Measurements from ENCODE around the gene NAIF1. TPM values are rescaled to one million over a fixed set of nuclear protein-coding genes. Genes with fewer than 3 reads are reported as not detected.

Gene NAIF1
- total and polyA plus RNA-seq, 9 donors, result 4.1 to 10.9 (median 6.6) TPM

GRCh38 chr9:128027705-128028104 is 39.4 kb downstream of the NAIF1 start:
- no peak for DNase-seq
- no peaks in the 10 kb centered on the region for H3K9me3 ChIP-seq
- WGBS, 3 donors, result 76 to 90% (median 82%) methylated on average over 4 of the region's 4 CpGs
- TF ChIP-seq CTCF (IDR thresholded peaks at IDR 0.05) (no peak), EP300 (IDR thresholded peaks at IDR 0.05) (no peak), POLR2A (IDR thresholded peaks at IDR 0.05) (no peak)
- no peaks in the 10 kb centered on the region for H3K36me3 ChIP-seq
- no peaks in the 10 kb centered on the region for H3K4me1 ChIP-seq (ENCODE audit: insufficient read depth)
- intact Hi-C loops (cut with DNase I), result no loop called here
- H3K27ac ChIP-seq, result no peak overlapping the region
- no peaks in the 10 kb centered on the region for H3K27me3 ChIP-seq
- no peak overlapping the region for H3K4me3 ChIP-seq

- Histone ChIP-seq H3K36me3 (no peaks in the 10 kb centered on the region), H3K27me3 (no peaks in the 10 kb centered on the region), H3K4me1 (ENCODE audit: insufficient read depth) (no peaks in the 10 kb centered on the region), H3K27ac (no peak overlapping the region), H3K4me3 (no peak overlapping the region), H3K9me3 (no peaks in the 10 kb centered on the region)
- no peak for TF ChIP-seq POLR2A (IDR thresholded peaks at IDR 0.05)
- no peak for TF ChIP-seq CTCF (IDR thresholded peaks at IDR 0.05)
- no peak for TF ChIP-seq EP300 (IDR thresholded peaks at IDR 0.05)
- DNase-seq, result no peak
- WGBS, 3 donors, result 37 to 56% (median 39%) methylated on average over 11 of the region's 11 CpGs
- intact Hi-C loops (cut with DNase I), result no loop called here
Observed at GRCh38 chr9:128026773-128027541, 40.2 kb downstream of the NAIF1 start.

GRCh38 chr9:128026255-128026772 is 40.8 kb downstream of the NAIF1 start:
- intact Hi-C loops (cut with DNase I), result no loop called here
- WGBS, 3 donors, result 86 to 94% (median 88%) methylated on average over 12 of the region's 12 CpGs
- no peak overlapping the region for H3K4me3 ChIP-seq
- TF ChIP-seq CTCF (IDR thresholded peaks at IDR 0.05), result no peak
- no peak for TF ChIP-seq POLR2A (IDR thresholded peaks at IDR 0.05)
- TF ChIP-seq EP300 (IDR thresholded peaks at IDR 0.05), result no peak
- H3K27ac ChIP-seq, result no peak overlapping the region
- no peaks in the 10 kb centered on the region for H3K4me1 ChIP-seq (ENCODE audit: insufficient read depth)
- no peaks in the 10 kb centered on the region for H3K9me3 ChIP-seq
- H3K27me3 ChIP-seq, result no peaks in the 10 kb centered on the region
- no peak for DNase-seq
- no peaks in the 10 kb centered on the region for H3K36me3 ChIP-seq

GRCh38 chr9:128025736-128026135 is 41.4 kb downstream of the NAIF1 start:
- Histone ChIP-seq H3K4me1 (ENCODE audit: insufficient read depth) (no peaks in the 10 kb centered on the region), H3K27me3 (no peaks in the 10 kb centered on the region), H3K9me3 (no peaks in the 10 kb centered on the region), H3K36me3 (no peaks in the 10 kb centered on the region), H3K4me3 (no peak overlapping the region), H3K27ac (no peak overlapping the region)
- TF ChIP-seq CTCF (IDR thresholded peaks at IDR 0.05) (no peak), POLR2A (IDR thresholded peaks at IDR 0.05) (no peak), EP300 (IDR thresholded peaks at IDR 0.05) (no peak)
- no peak for DNase-seq
- intact Hi-C loops (cut with DNase I), result no loop called here
- WGBS, 3 donors, result 41 to 75% (median 72%) methylated on average over 4 of the region's 4 CpGs
